Uterus (tissue), 4 donors: ENCODE data around the gene RPL29. TPM values are rescaled to one million over a fixed set of nuclear protein-coding genes. Genes with fewer than 3 reads are reported as not detected.

Source experiments
- DNase-seq, 2 donors: peaks; one replicate each; pipeline ENCODE4 v3.0.0-alpha.2; 2019 to 2020
- H3K27ac ChIP-seq, 2 donors: fragments of 200-600 bp; sonication (generic); 1 replicate in 1 of 2; 2 replicates in 1 of 2; pipeline ENCODE4 v1.5.1; 2016 to 2018
- H3K27me3 ChIP-seq, 2 donors: fragments of 200-600 bp; sonication (generic); one replicate each; pipeline ENCODE4 v1.5.1; 2018 to 2019; ENCODE audit warnings: control low read depth in 1 of 2
- H3K36me3 ChIP-seq, 2 donors: fragments of 200-600 bp; sonication (generic); one replicate each; pipeline ENCODE4 v1.5.1; 2019; ENCODE audit warnings: control low read depth in 1 of 2
- H3K4me1 ChIP-seq, 2 donors: fragments of 200-600 bp; sonication (generic); one replicate each; pipeline ENCODE4 v1.5.1; 2018 to 2019; ENCODE audit warnings: control low read depth in 1 of 2
- H3K4me3 ChIP-seq, 2 donors: fragments of 200-600 bp; sonication (generic); 1 replicate in 1 of 2; 2 replicates in 1 of 2; pipeline ENCODE4 v1.5.1; 2018 to 2019; ENCODE audit warnings: mild to moderate bottlenecking in 1 of 2
- H3K9me3 ChIP-seq, 2 donors: fragments of 200-600 bp; sonication (generic); one replicate each; pipeline ENCODE4 v1.5.1; 2019; ENCODE audit warnings: control low read depth in 1 of 2
- CTCF ChIP-seq, 4 experiments: fragments of 200-600 bp in 2 of 4; fragments of 450-650 bp in 2 of 4; sonication (generic) in 2 of 4; IDR thresholded peaks; one replicate each; pipeline ENCODE4 v1.5.1; 2016 to 2019; ENCODE audit warnings: antibody characterized with exemption in 4 of 4, mild to moderate bottlenecking in 2 of 4, moderate library complexity in 1 of 4
- POLR2A ChIP-seq, 2 donors: fragments of 450-650 bp; IDR thresholded peaks; one replicate each; pipeline ENCODE4 v1.6.1; 2016; ENCODE audit warnings: antibody characterized with exemption in 2 of 2, mild to moderate bottlenecking in 1 of 2, moderate library complexity in 1 of 2
- intact Hi-C: fragments of 100-400 bp; cut with DNase I; formaldehyde crosslinking; loops from one replicate; pipeline ENCODE4 v1.15.1; 2023; ENCODE audit warnings: low total_unique reads
- total RNA-seq, 4 donors: library from RNA; depleted of rRNA in 3 of 4; stranded (reverse); fragments of >200 nt in 3 of 4; gene quantifications; one replicate each; pipeline versions ENCODE4 v1.1.0 to v1.2.4, GENCODE V29; 2014 to 2023
- donor health status: DM: yes; HTN: yes; CAD: no.

RPL29 gene
- total RNA-seq, 4 donors from 2014 or later, result 696 to 2,362 (median 1,238) TPM

DNA sequence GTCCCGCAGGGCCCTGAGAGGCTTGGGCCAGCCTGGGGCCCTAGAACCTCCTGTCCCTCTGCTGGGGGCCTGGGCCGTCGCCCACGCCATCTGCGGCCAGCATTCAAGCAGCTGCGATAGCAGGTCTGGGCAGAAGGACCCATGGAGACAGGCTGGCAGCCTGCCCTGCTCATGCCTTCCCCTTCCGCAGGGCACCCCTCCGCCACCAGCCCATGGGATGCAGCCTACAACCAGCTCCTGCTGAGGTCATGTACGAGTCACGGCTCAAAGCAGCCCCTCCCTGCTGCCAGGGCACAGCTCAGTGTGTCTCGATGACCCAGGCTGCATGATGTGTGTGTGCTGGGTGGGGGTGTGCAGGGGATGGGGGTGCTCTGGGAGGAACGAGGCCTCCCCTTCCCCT is 32.9 kb upstream of the RPL29 start:
- TF ChIP-seq POLR2A (IDR thresholded peaks at IDR 0.05) (no peak), CTCF (IDR thresholded peaks at IDR 0.05) (no peak)
- Histone ChIP-seq H3K4me1 (no peaks in the 10 kb centered on the region), H3K27ac (no peak overlapping the region), H3K9me3 (no peaks in the 10 kb centered on the region), H3K4me3 (no peak overlapping the region), H3K36me3 (no peaks in the 10 kb centered on the region), H3K27me3 (no peaks in the 10 kb centered on the region)
- intact Hi-C loops, result no loop called here
- DNase-seq, result no peak

GRCh38 chr3:52026041-52026440 is 30.3 kb upstream of the RPL29 start:
- H3K27ac ChIP-seq, result no peak overlapping the region
- H3K4me3 ChIP-seq, result no peak overlapping the region
- TF ChIP-seq CTCF (IDR thresholded peaks at IDR 0.05), result no peak
- peaks cover 0 to 20% of the 10 kb centered on the region in 2 donors for H3K4me1 ChIP-seq
- no peak for DNase-seq
- intact Hi-C loops, result no loop called here
- H3K27me3 ChIP-seq, result no peaks in the 10 kb centered on the region
- no peaks in the 10 kb centered on the region for H3K9me3 ChIP-seq
- no peaks in the 10 kb centered on the region for H3K36me3 ChIP-seq

DNA sequence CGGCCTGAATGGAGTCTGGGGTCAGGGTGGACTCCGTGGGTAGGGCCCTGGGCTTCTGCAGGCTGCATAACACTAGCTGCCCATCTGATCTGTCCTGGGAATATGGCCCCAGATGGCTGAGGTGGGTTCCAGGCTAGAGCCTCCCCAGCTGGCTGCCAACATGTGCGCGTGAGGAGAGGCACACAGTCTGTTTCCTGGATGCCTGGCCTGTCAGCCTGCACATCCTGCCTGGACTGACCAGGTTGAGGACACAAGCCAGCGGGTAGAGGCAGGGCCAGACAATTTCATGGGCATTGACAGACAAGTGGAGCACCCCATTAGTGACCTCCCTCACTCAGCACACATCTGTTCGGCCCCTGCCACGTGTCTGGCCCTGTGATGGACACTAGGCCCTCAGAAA is 29.8 kb upstream of the RPL29 start:
- intact Hi-C loops, result no loop called here
- Histone ChIP-seq H3K4me1 (peaks cover 0 to 20% of the 10 kb centered on the region in 2 donors), H3K27ac (no peak overlapping the region), H3K36me3 (no peaks in the 10 kb centered on the region), H3K9me3 (no peaks in the 10 kb centered on the region), H3K27me3 (no peaks in the 10 kb centered on the region), H3K4me3 (no peak overlapping the region)
- no peak for DNase-seq
- TF ChIP-seq POLR2A (IDR thresholded peaks at IDR 0.05) (no peak), CTCF (IDR thresholded peaks at IDR 0.05) (no peak)

GRCh38 chr3:52024765-52025452 is 29.2 kb upstream of the RPL29 start:
- H3K4me3 ChIP-seq, result no peak overlapping the region
- no peaks in the 10 kb centered on the region for H3K36me3 ChIP-seq
- DNase-seq, result no peak
- TF ChIP-seq CTCF (IDR thresholded peaks at IDR 0.05) (no peak), POLR2A (IDR thresholded peaks at IDR 0.05) (no peak)
- intact Hi-C loops, result no loop called here
- no peaks in the 10 kb centered on the region for H3K9me3 ChIP-seq
- H3K27ac ChIP-seq, result no peak overlapping the region
- H3K4me1 ChIP-seq, result peaks cover 0 to 20% of the 10 kb centered on the region in 2 donors
- H3K27me3 ChIP-seq, result no peaks in the 10 kb centered on the region

- no peak for TF ChIP-seq CTCF (IDR thresholded peaks at IDR 0.05)
- no peak for TF ChIP-seq POLR2A (IDR thresholded peaks at IDR 0.05)
- no peak overlapping the region for H3K4me3 ChIP-seq
- DNase-seq, result no peak
- H3K27ac ChIP-seq, result peak overlapping the region in 1 of 2 donors; percentile 13
- intact Hi-C loops, result no loop called here
- H3K4me1 ChIP-seq, result peaks cover 0 to 20% of the 10 kb centered on the region in 2 donors
- no peaks in the 10 kb centered on the region for H3K36me3 ChIP-seq
- no peaks in the 10 kb centered on the region for H3K9me3 ChIP-seq
- no peaks in the 10 kb centered on the region for H3K27me3 ChIP-seq
Observed at GRCh38 chr3:52023860-52024764, 28.4 kb upstream of the RPL29 start.
